GM20431 (cell line): Measurements from ENCODE around the gene HOXA3.

Experiments
- in situ Hi-C: fragments of 300-500 bp; cut with MseI, MboI; formaldehyde crosslinking; loops from one replicate; pipeline ENCODE4 v1.15.0; 2020; ENCODE audit warnings: low sequenced_read_pairs; ENCODE audit not compliant: unreplicated experiment

The HOXA3 gene

GRCh38 chr7:27073076-27073475 lies 79.3 kb downstream of the HOXA3 start:
- in situ Hi-C loops, result no loop called here

GRCh38 chr7:27071622-27072390 lies 80.6 kb downstream of the HOXA3 start:
- in situ Hi-C loops, result no loop called here

GRCh38 chr7:27068259-27068658 lies 84.1 kb downstream of the HOXA3 start:
- in situ Hi-C loops, result no loop called here

- in situ Hi-C loops, result no loop called here
Observed at GRCh38 chr7:27066148-27066547, 86.2 kb downstream of the HOXA3 start.

- in situ Hi-C loops, result no loop called here
Observed at GRCh38 chr7:27065709-27066108, 86.7 kb downstream of the HOXA3 start.

- in situ Hi-C loops, result no loop called here
Observed at GRCh38 chr7:27064661-27065060, 87.7 kb downstream of the HOXA3 start.

- in situ Hi-C loops, result no loop called here
Observed at GRCh38 chr7:27064159-27064558, 88.2 kb downstream of the HOXA3 start.

- in situ Hi-C loops, result no loop called here
Observed at GRCh38 chr7:27062946-27063345, 89.4 kb downstream of the HOXA3 start.
